NCI-H146 treated with DMSO at 0.1 percent for 48 hours (cell line): Measurements from ENCODE around the gene PCBP3.
"Not testable (repeated sequence)": the region's sequence is repeated elsewhere in the genome, so short reads cannot be mapped to it uniquely, and the experiment has no call there.

ENCODE experiments used
- DNase-seq: peaks from one replicate; lab custom pipeline; 2025; ENCODE audit not compliant: unreplicated experiment; lab: John Stamatoyannopoulos, UW

The PCBP3 gene

DNA sequence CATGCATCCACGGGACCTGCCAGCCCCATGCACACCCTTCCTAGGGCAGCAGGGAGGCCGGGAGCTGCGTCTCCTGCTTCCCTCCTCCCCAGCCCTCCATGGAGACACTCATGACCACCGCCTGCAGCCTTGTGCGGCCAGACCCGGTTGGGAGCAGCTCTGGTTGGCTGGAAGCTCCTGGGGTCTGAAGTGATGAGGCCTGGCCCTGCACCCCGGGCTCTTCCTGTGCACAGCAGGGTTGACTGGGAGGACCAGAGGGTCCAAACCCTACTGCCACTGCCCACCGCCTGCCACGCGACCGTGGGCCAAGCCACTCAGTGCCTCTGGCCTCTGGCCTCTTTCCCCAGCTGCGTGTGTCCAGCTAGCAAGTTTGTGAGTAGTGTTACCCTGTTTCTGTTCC is 226.9 kb downstream of the PCBP3 start:
- DNase-seq, result no peak

DNA sequence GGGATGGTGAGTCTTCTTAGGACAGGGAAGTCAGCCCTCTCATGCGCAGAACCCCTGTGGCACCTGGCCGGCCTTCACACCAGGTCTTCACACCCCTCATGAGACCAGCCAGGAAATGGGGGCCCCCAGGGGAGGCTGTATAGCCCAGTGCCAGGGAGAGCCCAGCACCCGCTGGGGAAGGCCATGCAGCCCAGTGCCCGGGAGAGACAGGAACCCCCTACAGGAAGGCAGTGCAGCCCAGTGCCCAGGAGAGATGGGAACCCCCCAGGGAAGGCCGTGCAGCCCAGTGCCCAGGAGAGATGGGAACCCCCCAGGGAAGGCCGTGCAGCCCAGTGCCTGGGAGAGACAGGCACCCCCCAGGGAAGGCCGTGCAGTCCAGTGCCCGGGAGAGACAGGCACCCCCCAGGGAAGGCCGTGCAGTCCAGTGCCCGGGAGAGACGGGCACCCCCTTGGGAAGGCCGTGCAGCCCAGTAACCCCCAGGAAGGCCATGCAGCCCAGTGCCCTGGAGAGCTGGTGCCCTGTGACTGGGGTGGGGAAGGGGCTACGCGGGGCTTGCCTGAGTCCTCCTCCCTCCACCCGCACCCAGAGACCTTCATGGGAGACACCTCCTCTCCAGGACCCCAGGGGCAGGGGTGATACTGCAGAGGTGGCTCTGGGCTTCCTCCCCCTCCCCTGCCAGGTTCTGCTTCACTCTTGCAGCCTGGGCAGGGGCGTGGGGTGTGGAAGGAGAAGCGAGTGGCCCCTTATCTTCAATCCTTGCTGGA is 227.5 kb downstream of the PCBP3 start:
- no peak for DNase-seq

DNA sequence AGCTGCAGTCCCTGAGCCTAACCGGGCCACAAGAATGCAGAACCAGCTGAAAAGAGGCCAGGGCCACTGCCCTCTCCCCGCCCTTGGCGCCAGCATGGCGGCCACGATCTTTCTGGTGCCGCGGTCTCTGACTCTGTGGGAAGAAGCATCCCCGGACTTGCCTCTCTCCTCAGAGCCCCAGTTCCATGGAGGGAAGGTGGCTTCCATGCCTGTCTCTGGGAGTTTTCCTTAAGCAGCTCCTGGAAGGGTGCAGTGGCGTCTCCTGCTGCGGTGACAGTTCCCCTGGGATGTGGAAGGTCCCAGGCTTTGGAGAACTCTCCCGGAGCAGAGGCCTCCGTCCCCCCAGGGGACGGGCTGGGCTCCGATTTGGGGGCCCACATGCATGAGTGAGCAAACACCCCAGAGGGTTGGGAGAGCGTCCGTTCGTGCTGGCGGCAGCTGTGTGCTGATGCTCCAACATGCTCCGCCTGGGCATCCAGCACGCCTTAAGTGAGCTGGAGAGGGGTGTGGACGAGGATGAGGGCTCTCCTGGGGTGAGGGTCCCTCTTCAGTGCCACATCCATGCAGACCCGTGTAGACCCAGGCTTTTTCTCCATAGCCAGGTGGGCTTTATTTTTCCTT is 228.2 kb downstream of the PCBP3 start:
- DNase-seq, result no peak

DNA sequence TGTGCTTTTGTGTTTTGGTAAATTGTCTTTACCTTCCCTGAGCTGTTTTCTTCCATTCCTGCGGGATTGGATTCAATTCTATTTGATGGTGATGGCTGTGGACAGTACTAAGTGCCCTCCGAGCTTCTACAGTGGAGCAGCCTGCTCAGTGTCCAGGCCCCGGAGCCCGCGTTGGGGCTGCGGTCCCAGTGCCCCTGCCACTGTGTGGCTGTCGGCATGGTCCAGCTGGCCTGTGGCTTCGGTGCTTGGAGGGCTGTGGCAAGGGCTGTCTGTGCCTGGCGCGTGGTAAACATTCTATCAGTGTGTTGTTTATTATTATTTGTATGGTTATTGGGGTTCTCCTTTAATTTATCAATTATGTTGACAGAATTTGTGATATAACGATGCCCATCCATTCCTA is 228.9 kb downstream of the PCBP3 start:
- DNase-seq, result no peak

- no peak for DNase-seq
These were observed 229.4 kb downstream of the PCBP3 start for GRCh38 chr21:45872902-45873301.

GRCh38 chr21:45873418-45873817 is 229.9 kb downstream of the PCBP3 start:
- DNase-seq, result no peak

GRCh38 chr21:45873866-45874265 is 230.3 kb downstream of the PCBP3 start:
- DNase-seq, result no peak

DNA sequence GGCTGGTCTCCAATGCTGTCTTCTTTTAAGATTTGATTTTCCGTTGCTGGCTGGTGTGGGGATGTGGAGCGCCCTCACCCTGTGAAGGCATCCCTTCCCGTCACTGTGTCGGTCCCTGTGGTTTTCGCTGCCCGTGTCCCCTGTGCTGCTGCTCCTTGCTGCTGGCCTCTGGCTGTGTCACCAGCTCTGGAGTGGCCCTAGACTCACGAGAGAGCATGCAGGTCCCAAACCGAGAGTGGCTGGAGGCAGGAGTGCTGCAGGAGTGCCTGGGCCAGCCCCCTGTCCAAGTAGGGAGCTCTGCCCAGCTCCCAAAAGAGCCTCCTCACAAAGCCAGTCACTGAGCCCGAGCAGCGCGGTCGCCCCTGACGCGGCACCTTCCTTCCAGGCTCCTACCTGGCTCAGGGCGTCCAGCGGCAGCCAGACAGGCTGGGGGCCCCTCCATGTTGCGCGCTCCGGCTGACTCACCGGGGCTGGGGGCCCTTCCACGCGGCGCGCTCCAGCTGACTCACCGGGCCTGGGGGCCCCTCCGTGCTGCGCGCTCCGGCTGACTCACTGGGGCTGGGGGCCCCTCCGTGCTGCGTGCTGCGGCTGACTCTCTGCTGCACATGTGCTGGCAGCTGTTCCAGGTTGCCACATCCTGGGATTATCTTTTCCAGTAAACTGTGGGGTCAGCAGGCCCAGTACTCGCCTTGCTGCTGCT is 231.3 kb downstream of the PCBP3 start:
- no peak for DNase-seq

GRCh38 chr21:45875416-45875760 is 231.9 kb downstream of the PCBP3 start:
- DNase-seq, result no peak

- DNase-seq, result no peak
These were observed 232.4 kb downstream of the PCBP3 start for GRCh38 chr21:45875881-45876280.

DNA sequence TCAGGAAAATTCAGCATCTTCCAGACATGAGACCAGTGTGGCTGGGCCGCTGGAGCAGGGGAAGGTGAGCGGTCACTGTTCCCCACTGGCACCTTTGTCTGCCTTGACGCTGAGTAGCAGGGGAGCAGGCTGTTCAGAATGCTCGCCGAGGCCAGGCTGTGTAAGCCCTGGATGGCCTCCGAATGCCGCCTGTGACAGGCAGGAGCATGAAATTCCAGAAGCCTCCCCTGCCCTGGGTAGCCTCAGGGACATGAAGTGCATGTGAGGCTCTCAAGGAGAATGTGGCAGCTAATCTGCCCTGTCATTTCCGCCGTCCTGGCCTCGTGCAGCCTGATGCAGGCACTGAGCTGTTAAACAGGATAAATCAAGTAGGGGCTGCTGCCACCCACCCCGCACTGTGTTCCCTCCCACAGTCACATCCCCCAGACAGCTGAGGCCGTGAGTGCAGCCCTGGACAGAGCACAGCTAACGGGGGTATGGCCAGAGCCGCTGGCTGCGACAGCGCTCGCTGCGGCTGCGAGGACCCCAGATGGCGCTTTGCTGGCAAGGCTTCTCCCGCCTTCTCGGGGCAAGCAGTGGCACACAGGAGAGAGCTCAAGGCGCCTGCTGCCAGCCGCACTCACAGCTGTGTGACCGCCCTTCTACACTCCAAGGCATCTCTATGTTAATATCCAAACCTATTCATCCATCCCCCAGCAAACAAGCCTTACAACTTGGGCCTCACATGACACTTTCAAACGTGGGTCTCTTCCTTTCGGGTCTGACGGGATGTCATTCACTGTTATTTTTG is 233.1 kb downstream of the PCBP3 start:
- no peak for DNase-seq

DNA sequence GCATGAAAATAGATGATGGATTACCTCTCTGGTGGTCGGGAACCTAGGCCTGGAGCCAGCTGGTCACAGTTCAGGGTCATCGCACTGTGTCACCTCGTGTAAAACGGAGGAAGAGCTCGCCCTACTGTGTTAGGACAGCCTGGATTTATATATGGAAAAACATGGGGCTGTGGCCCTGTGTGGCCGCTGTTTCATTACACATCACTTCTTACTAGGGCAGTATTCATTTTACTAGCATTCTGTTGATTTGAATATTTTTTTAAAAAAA is 233.6 kb downstream of the PCBP3 start:
- DNase-seq, result no peak

DNA sequence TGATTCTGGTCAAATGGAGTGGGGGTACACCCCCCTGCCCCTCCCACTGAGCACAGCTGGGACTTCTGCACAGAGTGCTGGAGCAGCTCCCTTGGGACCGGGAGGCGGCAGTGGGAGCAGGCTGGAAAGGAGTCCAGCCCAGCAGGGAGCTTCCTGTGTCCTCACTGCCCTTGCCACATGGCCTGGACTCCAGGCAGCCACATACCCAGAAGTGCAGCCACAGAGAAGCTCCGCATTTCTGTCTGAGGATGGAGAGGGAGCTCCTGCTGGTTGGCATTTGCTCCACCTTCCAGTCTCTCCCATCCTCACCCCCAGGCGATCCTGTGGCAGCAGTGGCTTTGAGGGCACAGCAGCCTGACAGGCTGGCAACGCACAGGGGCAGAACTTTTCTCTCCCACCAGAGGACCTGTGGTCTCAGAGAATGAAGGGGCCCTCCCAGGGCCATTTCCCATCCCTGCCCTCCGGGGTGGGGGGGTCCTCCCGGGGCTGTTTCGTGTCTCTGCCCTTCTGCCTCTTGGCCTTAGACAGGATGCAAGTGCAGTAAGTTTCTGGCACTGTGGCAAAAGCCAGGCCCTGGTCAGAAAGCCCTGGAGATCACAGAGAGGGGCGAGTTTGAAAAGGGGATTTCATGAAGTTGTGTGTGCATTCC is 234.4 kb downstream of the PCBP3 start:
- DNase-seq, result no peak

DNA sequence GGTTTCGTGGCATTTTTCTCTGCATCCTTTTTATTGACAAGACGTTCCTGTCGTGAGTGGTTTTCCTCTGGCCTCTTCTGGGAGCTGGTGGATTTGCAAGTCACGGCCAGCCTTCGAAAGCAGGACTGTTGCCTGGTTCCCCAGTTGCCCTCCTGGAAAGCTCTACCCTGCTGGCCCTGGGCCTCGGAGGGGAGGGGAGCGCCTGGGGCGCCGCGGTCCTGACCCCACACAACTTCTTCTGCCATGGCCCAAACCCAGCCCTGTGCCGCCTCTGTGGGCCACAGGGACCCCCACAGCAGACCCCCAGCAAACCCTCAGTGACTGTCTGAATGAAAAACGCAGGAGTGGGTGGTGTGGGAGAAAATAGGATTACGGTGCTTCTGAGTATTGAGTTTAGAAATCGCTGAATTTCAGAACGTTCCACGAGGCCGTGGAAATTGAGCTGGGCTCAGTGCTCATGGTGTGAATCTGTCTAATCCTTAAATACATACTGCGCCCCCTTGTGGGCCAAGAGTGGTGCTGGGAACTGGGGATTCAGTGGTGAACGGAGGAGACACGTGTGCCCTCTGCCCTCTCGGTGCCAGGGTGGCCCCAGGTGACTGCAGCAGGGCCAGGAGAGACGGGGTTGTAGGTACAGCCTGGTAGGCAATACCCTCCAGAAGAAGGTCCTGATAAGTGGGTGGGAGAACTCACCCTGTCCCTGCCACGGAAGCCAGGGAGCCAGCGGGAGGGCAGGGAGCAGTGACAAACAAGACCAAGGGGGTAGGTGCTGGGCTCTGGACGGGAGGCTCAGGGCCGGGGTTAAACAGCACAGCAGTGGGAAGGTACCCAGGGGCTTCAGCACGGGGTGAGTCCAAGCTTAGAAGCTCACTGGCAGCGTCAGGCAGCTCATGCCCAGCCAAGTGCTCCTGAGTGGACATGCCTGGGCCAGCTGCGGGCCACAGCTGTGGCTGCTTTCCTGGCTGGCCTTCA is 236.9 kb downstream of the PCBP3 start:
- DNase-seq, result no peak

GRCh38 chr21:45882645-45883044 is 239.1 kb downstream of the PCBP3 start:
- DNase-seq, result no peak

DNA sequence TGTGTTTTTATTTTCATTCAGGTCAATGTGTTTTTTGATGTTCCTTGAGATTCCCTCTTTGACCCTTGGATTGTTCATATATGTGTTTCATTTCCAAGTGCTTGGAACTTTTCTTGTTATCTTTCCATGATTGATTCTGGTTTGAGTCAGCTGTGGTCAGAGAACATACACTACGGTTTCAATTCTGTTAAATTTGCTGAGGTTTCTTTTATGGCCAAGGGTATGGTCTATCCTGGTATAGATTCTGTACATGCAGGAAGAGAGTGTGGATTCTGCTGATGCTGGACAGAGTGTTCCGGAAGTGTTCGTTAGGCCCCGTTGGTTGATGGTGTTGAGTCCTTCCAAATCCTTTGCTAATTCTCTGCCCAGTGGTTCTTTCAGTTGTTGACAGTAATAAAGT is 239.6 kb downstream of the PCBP3 start:
- no peak for DNase-seq

- DNase-seq, result no peak
These were observed 242.0 kb downstream of the PCBP3 start for GRCh38 chr21:45885597-45885929.

GRCh38 chr21:45885930-45886601 is 242.5 kb downstream of the PCBP3 start:
- not testable (repeated sequence) for DNase-seq

GRCh38 chr21:45886610-45887026 is 243.1 kb downstream of the PCBP3 start:
- no peak for DNase-seq

- DNase-seq, result no peak
These were observed 243.6 kb downstream of the PCBP3 start for GRCh38 chr21:45887120-45887611.
